ENCODE measurements around the gene RAB6B. TPM values are rescaled to one million over a fixed set of nuclear protein-coding genes. Genes with fewer than 3 reads are reported as not detected.

Gene RAB6B
- total RNA-seq, 2 donors from 2014 or later: 3.3 to 8.3 TPM

Other genes starting within 250 kb of the RAB6B start
- gene TOPBP1, start 233.9 kb downstream of the RAB6B start, total RNA-seq: 10 to 100 TPM; 20.4 to 22.1 TPM
- 1 to 10 TPM in 1 of 2 donors, under 1 TPM in 1; 0.85 to 2.6 TPM for gene TF, start 149.5 kb downstream of the RAB6B start, total RNA-seq
- gene SRPRB, start 90.1 kb downstream of the RAB6B start, total RNA-seq: 10 to 100 TPM; 35.6 to 39.3 TPM
- gene SLCO2A1, start 134.0 kb upstream of the RAB6B start, total RNA-seq: 10 to 100 TPM; 50.6 to 57.7 TPM